GM21619 (cell line): Measurements from ENCODE around the gene EXOC6B.

ENCODE experiments used
- ATAC-seq: cut with Tn5 transposase; IDR thresholded peaks from one replicate; pipeline ENCODE4 v1.9.1; 2021; ENCODE audit not compliant: unreplicated experiment

EXOC6B gene

GRCh38 chr2:72394541-72395070, 431.2 kb downstream of the EXOC6B start:
- no peak for ATAC-seq

- no peak for ATAC-seq
Observed at GRCh38 chr2:72389447-72389846, 436.4 kb downstream of the EXOC6B start.

DNA sequence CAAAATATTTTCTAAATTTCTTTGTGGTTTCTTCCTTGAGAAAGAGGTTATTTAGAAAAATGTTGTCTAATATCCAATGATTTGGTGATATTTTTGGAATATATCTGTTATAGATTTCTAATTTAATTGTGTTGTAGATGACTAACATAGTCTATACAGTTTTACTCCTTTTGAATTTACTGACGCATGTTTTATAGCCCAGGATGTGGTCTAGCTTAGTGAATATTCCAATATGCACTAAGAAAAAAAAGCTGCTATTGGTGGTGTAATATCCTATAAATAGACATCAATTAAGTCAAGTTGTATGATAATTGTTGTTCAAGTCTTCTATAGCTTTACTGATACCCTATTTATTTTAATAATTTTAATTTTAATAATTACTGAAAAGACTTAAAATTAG, 437.6 kb downstream of the EXOC6B start:
- no peak for ATAC-seq

- no peak for ATAC-seq
Observed at GRCh38 chr2:72386288-72386687, 439.5 kb downstream of the EXOC6B start.

DNA sequence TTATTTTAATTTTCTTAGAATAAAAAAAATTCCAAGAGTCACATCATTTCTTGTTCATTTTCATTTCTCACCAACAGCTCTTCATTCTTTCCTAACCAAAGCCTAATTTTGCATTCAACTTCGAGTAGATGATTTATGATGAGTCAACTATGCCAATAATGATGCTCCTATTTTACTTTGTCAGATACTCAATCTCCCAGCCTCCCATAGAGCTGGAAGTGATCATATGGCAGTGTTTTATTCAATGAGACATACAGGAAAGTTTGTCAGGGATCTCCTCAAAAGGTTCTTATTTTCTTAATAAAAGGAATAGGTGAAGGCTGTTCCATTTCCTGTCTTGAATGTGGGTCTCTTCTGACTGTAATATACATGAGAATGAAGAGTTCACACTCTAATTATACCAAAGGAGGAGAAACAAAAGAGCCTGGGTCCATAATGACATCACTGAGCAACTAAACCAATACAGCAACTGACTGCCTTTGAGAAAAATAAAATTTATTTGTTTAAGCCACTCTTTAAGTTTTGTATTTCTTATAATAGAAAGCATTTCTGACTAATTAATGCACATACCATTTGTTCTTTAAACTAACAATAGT, 447.0 kb downstream of the EXOC6B start:
- ATAC-seq, result no peak

GRCh38 chr2:72367530-72368225, 458.2 kb downstream of the EXOC6B start:
- ATAC-seq, result no peak

GRCh38 chr2:72363406-72363805, 462.4 kb downstream of the EXOC6B start:
- ATAC-seq, result no peak

GRCh38 chr2:72362733-72363132, 463.1 kb downstream of the EXOC6B start:
- ATAC-seq, result no peak

DNA sequence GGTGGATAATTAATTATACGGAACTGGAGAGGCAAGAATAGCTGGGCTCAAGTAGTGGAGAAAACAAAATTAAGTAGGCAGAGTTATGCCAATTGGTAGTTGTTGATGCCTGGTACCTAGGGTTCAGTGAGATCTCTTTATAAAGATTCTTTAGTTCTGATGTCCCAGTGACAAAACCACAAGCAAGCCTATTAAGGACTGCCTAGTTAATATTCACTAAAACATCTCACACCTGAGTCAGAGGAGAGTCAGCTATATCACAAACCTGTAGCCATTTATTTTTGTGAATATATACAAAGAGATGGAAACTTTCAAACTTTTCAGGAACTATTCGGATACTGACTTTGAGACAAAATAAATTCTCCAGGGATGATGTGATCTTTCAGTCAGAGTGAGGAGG, 464.3 kb downstream of the EXOC6B start:
- no peak for ATAC-seq

GRCh38 chr2:72361042-72361441, 464.8 kb downstream of the EXOC6B start:
- ATAC-seq, result no peak

DNA sequence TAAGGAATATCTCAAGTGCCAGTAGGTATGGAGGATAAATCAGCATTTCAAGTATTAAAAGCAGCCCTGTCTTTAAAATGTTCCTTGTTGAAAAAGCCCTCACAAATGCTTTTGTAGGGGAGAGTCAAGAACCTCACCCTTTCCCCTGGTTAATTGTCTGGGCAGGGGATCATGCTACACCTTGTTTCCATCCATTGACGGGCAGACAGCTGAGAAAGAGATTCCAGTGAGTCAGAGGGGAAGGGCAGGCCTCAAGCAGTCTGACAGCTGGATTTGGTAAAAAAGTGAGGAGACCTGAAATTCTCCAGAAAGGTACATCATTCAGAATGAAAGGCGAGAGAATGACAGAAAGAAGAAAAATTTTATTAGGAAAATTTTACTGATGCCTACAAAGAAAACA, 475.0 kb downstream of the EXOC6B start:
- ATAC-seq, result no peak

DNA sequence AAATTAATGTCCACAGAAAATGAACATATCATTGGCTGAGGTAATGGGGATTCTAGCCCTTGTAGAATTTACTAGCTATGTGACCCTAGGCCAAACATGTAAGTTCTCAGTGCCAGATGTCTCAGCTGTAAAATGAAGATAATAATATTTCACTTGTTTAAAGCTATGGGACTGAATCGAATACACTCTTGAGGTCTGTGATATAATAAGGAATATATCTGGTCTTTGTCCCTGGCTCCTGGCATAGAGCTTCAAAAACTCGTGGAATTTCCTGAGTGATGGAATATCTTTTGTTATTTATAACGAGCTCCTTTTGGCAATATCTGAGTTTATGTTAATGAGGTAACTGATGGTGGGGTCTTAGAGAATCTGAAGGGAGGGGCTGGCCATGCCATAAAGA, 476.8 kb downstream of the EXOC6B start:
- ATAC-seq, result no peak

- no peak for ATAC-seq
Observed at GRCh38 chr2:72347081-72347480, 478.8 kb downstream of the EXOC6B start.

GRCh38 chr2:72341639-72342038, 484.2 kb downstream of the EXOC6B start:
- ATAC-seq, result no peak

- no peak for ATAC-seq
Observed at GRCh38 chr2:72340665-72341064, 485.2 kb downstream of the EXOC6B start.

GRCh38 chr2:72338076-72338475, 487.8 kb downstream of the EXOC6B start:
- no peak for ATAC-seq

DNA sequence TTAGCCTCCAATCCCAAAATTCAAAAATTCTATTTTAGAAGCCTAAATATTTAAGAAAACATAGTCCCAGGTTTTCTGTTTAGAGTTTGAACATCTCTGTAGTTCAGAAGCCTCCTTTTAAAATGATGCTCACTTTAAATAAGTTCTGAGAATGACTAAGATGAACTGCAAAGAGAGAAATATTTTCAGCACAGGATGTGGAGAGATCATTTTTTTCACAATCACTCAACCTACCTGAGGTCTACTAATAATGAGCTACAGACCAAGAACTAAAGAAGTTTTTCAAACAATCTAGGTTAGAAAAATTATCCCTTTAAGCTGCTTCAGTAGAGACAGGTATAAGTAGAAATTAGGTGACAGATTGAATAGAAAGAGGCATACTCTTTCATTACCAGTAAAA, 493.1 kb downstream of the EXOC6B start:
- ATAC-seq, result no peak

GRCh38 chr2:72330652-72331051, 495.2 kb downstream of the EXOC6B start:
- ATAC-seq, result no peak

GRCh38 chr2:72326759-72327158, 499.1 kb downstream of the EXOC6B start:
- no peak for ATAC-seq

DNA sequence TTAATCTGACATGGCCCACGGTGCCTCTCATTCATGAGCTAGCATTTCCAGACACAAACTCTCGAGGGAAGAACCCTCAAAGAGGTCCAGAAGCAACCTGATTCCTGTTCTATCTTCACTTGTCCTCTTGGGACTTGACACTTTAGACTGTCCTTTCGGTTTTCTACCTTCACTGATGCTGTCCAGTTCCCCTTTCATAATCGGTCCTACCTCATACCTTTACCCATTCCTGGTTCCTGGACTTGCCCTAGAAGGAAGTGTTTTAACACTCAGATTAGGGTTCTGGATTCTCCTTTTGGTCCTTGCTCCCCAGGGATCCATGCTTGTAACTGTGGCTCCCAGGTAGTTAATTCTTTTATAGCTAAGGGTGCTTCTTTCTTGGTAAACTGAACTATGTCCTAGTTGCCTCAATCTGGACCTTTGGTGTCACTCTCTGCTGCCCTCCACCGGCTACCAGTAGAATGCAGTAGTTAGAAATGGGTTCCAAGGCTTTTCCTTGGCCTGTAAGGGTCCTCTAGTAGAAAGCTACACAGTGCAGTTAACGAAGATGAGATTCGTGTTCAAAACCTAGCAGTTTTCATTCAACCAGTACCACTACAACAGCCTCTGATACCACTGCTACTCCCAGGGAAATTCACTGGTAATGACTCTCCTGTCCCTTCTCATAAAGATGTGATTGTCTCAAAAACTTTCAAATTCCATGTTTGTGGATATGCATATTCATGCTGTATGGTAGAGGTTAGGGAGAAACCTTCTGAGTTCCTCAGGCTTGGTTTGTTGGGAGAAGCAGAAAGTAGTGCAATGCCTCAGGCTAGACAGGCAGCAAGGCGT, 500.0 kb downstream of the EXOC6B start:
- peak; percentile 51 for ATAC-seq

GRCh38 chr2:72316774-72317173, 509.1 kb downstream of the EXOC6B start:
- ATAC-seq, result no peak

- no peak for ATAC-seq
Observed at GRCh38 chr2:72300147-72300684, 525.6 kb downstream of the EXOC6B start.
